Upper lobe of left lung (tissue), 6 donors: ENCODE data around the gene PDZD8. TPM values are rescaled to one million over a fixed set of nuclear protein-coding genes. Genes with fewer than 3 reads are reported as not detected.

Experiments
- ATAC-seq, 2 donors: fragments of 200-7000 bp; cut with Tn5 transposase; one replicate each; pipeline ENCODE4 v1.9.1; 2022; ENCODE audit warnings: mild to moderate bottlenecking in 2 of 2, moderate library complexity in 2 of 2; ENCODE audit not compliant: low FRiP score in 2 of 2
- DNase-seq, 2 donors: peaks; one replicate each; pipeline ENCODE4 v3.0.0-alpha.2; 2019 to 2020
- H3K27ac ChIP-seq, 4 donors: fragments of 200-600 bp; sonication (generic); one replicate each; pipeline ENCODE4 v1.5.1; 2016 to 2019
- H3K27me3 ChIP-seq, 4 donors: fragments of 200-600 bp; sonication (generic); one replicate each; pipeline ENCODE4 v1.5.1; 2017 to 2019
- H3K36me3 ChIP-seq, 4 donors: fragments of 200-600 bp; sonication (generic); one replicate each; pipeline ENCODE4 v1.5.1; 2016 to 2019
- H3K4me1 ChIP-seq, 4 donors: fragments of 200-600 bp; sonication (generic); one replicate each; pipeline ENCODE4 v1.5.1; 2018 to 2019
- H3K4me3 ChIP-seq, 4 donors: fragments of 200-600 bp; sonication (generic); one replicate each; pipeline ENCODE4 v1.5.1; 2017 to 2019; ENCODE audit warnings: mild to moderate bottlenecking in 2 of 4, moderate library complexity in 1 of 4
- H3K9me3 ChIP-seq, 4 donors: fragments of 200-600 bp; sonication (generic); one replicate each; pipeline ENCODE4 v1.5.1; 2018 to 2019
- EP300 ChIP-seq, 4 donors: sonication (generic); formaldehyde crosslinking; IDR thresholded peaks; one replicate each; pipeline ENCODE4 v1.5.1; 2017; ENCODE audit warnings: antibody characterized with exemption in 4 of 4, control low read depth in 2 of 4
- POLR2A ChIP-seq, 4 donors: fragments of 450-650 bp; IDR thresholded peaks; one replicate each; pipeline ENCODE4 v1.5.1; 2016 to 2017; ENCODE audit warnings: antibody characterized with exemption in 4 of 4, mild to moderate bottlenecking in 2 of 4
- POLR2AphosphoS5 ChIP-seq, 2 donors: sonication (generic); formaldehyde crosslinking; IDR thresholded peaks; one replicate each; pipeline ENCODE4 v1.5.1; 2017; ENCODE audit warnings: antibody characterized with exemption in 2 of 2
- WGBS, 2 donors: methylation state at CpG; one replicate each; pipeline ENCODE4 v1.1.5; 2017 to 2018; 5-methylcytosine and 5-hydroxymethylcytosine counted together
- total RNA-seq, 6 donors: library from RNA; depleted of rRNA in 4 of 6; stranded (reverse); fragments of >200 nt in 4 of 6; gene quantifications; one replicate each; pipeline versions ENCODE4 v1.1.0 to v1.2.1, GENCODE V29; 2016 to 2021
- TF ChIP-seq, protein P1 (sequence below), 6 experiments: fragments of 450-650 bp in 4 of 6; fragments of 200-600 bp in 2 of 6; sonication (generic) in 2 of 6; IDR thresholded peaks; one replicate each; pipeline ENCODE4 v1.5.1; 2016 to 2019; ENCODE audit warnings: antibody characterized with exemption in 6 of 6
- donor health status: DM: no; HTN: no; CAD: no; lungs with moderate emphysema.
- donor health status: DM: no; HTN: yes; CAD: no; lungs with severe emphysema.

Gene PDZD8
- total RNA-seq, 6 donors from 2014 or later: 18.9 to 42.0 (median 34.0) TPM

DNA sequence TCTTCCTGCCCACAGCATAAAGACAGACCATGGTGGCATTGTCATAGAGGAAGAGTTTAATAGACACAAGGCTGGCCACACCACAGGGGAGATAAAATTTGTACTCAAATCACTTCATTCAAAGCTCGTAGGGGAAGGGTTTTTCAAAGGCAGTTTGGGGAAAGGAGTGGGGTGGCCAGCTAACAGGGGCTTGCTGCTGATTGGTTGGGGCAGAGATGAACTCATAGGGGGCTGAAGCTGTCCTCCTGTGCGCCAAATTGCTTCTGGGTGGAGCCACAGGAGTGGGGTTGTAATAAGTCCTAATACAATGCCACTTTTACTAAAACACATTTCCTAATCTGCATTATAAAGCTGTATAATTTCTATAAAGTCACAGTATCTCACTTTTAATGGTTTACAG is 22.5 kb downstream of the PDZD8 start:
- Histone ChIP-seq H3K27ac (no peak overlapping the region), H3K27me3 (no peaks in the 10 kb centered on the region), H3K4me1 (peaks cover 0 to 29% (median 17%) of the 10 kb centered on the region in 4 donors), H3K4me3 (no peak overlapping the region), H3K9me3 (no peaks in the 10 kb centered on the region), H3K36me3 (no peaks in the 10 kb centered on the region)
- WGBS, 2 donors: 88 to 92% methylated on average over 2 of the region's 2 CpGs
- TF ChIP-seq POLR2A (IDR thresholded peaks at IDR 0.05): no peak
- DNase-seq (no peak), ATAC-seq (no peak)

DNA sequence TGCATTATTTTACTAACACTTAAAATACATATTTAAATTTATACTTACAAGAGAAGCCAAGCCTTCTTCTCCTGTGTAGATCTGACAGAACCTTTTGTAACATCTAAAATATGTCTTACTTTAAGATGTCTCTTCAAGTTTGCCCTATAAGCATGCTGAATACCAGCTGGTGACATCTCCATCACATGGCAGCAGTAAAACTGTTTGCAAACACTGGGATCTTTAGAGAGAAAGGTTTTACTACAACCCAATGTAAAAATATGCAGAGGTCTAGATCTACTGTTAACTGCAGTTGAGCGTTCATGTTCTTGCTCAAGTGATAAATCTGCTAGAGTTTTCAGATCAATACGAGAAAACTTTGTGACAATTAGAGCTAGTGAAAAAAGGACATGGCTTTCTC is 23.2 kb downstream of the PDZD8 start:
- Histone ChIP-seq H3K4me1 (peaks cover 0 to 29% (median 17%) of the 10 kb centered on the region in 4 donors), H3K4me3 (no peak overlapping the region), H3K36me3 (no peaks in the 10 kb centered on the region), H3K27me3 (no peaks in the 10 kb centered on the region), H3K27ac (no peak overlapping the region), H3K9me3 (no peaks in the 10 kb centered on the region)
- TF ChIP-seq EP300 (IDR thresholded peaks at IDR 0.05): no peak
- no peak for TF ChIP-seq POLR2A (IDR thresholded peaks at IDR 0.05)
- TF ChIP-seq, protein P1, sequence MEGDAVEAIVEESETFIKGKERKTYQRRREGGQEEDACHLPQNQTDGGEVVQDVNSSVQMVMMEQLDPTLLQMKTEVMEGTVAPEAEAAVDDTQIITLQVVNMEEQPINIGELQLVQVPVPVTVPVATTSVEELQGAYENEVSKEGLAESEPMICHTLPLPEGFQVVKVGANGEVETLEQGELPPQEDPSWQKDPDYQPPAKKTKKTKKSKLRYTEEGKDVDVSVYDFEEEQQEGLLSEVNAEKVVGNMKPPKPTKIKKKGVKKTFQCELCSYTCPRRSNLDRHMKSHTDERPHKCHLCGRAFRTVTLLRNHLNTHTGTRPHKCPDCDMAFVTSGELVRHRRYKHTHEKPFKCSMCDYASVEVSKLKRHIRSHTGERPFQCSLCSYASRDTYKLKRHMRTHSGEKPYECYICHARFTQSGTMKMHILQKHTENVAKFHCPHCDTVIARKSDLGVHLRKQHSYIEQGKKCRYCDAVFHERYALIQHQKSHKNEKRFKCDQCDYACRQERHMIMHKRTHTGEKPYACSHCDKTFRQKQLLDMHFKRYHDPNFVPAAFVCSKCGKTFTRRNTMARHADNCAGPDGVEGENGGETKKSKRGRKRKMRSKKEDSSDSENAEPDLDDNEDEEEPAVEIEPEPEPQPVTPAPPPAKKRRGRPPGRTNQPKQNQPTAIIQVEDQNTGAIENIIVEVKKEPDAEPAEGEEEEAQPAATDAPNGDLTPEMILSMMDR (IDR thresholded peaks at IDR 0.05): no peak
- WGBS, 2 donors: 93 to 94% methylated on average over 2 of the region's 2 CpGs
- DNase-seq (no peak), ATAC-seq (no peak)

- H3K4me3 ChIP-seq: no peak overlapping the region
- no peak overlapping the region for H3K27ac ChIP-seq
- TF ChIP-seq POLR2A (IDR thresholded peaks at IDR 0.05) (no peak), EP300 (IDR thresholded peaks at IDR 0.05) (no peak), POLR2AphosphoS5 (IDR thresholded peaks at IDR 0.05) (no peak)
- TF ChIP-seq, protein P1 (IDR thresholded peaks at IDR 0.05): no peak
- 100% methylated on average over 1 of the region's 1 CpG for WGBS, 2 donors
- ATAC-seq: no peak
- no peak for DNase-seq
- no peaks in the 10 kb centered on the region for H3K27me3 ChIP-seq
- H3K4me1 ChIP-seq: peaks cover 0 to 29% (median 17%) of the 10 kb centered on the region in 4 donors
- H3K9me3 ChIP-seq: no peaks in the 10 kb centered on the region
- H3K36me3 ChIP-seq: no peaks in the 10 kb centered on the region
These were observed 23.7 kb downstream of the PDZD8 start for GRCh38 chr10:117351558-117351957.

- WGBS, 2 donors: 76 to 85% methylated on average over 3 of the region's 3 CpGs
- Histone ChIP-seq H3K4me3 (no peak overlapping the region), H3K27ac (no peak overlapping the region), H3K36me3 (no peaks in the 10 kb centered on the region), H3K4me1 (peaks cover 0 to 31% (median 17%) of the 10 kb centered on the region in 4 donors), H3K9me3 (no peaks in the 10 kb centered on the region), H3K27me3 (no peaks in the 10 kb centered on the region)
- ATAC-seq (no peak), DNase-seq (no peak)
- TF ChIP-seq POLR2AphosphoS5 (IDR thresholded peaks at IDR 0.05) (no peak), EP300 (IDR thresholded peaks at IDR 0.05) (no peak), POLR2A (IDR thresholded peaks at IDR 0.05) (no peak)
- TF ChIP-seq, protein P1 (IDR thresholded peaks at IDR 0.05): no peak
These were observed 24.3 kb downstream of the PDZD8 start for GRCh38 chr10:117350909-117351308.

DNA sequence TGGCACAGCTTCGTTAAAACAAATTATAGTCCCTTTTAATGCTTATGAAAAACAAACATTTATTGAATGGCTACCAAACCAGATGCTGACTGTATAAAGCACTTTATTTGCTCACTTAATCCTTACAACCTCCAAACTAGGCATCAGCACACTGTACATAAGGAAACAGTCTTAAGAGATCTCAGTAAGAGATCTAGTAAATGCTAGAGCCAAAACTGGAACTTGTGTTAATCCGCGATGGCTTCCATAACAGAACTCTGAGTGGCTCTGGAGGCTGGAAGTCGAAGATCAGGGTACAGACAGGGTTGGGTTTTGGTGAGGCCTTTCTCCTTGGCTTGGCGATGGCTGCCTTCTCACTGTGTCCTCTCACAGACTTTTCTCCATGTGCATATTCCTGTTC is 27.0 kb downstream of the PDZD8 start:
- Histone ChIP-seq H3K27ac (no peak overlapping the region), H3K4me3 (no peak overlapping the region), H3K36me3 (no peaks in the 10 kb centered on the region), H3K4me1 (peaks cover 8 to 33% (median 19%) of the 10 kb centered on the region in 4 donors), H3K9me3 (no peaks in the 10 kb centered on the region), H3K27me3 (no peaks in the 10 kb centered on the region)
- TF ChIP-seq POLR2AphosphoS5 (IDR thresholded peaks at IDR 0.05): no peak
- TF ChIP-seq, protein P1 (IDR thresholded peaks at IDR 0.05): no peak
- DNase-seq (no peak), ATAC-seq (no peak)
- WGBS, 2 donors: 83 to 85% methylated on average over 5 of the region's 5 CpGs
